ENCODE measurements around the gene MOB3B.

The MOB3B gene

DNA sequence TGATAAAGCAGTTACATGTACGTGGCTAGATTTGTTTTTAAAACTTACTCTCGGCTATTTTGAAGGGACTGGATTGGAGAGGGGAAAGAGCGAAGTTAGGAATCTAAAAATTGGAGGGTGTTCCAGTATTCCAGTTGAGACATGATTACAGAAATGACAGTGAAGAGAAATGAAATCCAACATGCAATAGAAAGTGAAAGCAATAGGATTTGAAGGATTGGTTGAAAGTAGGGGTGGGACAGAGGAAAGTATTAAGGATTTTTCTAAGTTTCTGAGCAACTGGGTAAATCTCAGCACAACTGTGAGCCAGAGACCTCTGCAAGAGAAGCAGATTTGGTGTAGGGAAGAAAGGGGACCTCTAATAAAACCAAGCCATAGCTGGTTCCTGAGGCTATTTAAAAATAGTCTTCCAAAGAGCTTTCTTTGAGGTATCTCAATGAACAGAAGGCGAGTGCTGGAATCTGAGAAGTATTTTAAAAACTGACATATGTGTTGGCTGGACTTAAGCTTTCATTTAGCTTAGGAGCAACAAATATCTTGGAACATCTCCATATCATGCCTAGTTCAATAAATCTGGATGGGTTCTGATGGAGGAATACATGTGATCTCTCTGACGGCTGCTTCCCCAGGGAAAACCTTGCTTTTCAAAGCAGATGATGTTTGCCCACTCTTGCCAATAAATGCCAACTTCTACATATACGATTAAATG, 115.9 kb downstream of the MOB3B start:
- peak overlapping the region; percentile 35 for H3K4me3 ChIP-seq (ENCODE audit: low read length)
- peak; percentile 34 for DNase-seq (ENCODE audit: low read depth)
- TF ChIP-seq, protein P1, sequence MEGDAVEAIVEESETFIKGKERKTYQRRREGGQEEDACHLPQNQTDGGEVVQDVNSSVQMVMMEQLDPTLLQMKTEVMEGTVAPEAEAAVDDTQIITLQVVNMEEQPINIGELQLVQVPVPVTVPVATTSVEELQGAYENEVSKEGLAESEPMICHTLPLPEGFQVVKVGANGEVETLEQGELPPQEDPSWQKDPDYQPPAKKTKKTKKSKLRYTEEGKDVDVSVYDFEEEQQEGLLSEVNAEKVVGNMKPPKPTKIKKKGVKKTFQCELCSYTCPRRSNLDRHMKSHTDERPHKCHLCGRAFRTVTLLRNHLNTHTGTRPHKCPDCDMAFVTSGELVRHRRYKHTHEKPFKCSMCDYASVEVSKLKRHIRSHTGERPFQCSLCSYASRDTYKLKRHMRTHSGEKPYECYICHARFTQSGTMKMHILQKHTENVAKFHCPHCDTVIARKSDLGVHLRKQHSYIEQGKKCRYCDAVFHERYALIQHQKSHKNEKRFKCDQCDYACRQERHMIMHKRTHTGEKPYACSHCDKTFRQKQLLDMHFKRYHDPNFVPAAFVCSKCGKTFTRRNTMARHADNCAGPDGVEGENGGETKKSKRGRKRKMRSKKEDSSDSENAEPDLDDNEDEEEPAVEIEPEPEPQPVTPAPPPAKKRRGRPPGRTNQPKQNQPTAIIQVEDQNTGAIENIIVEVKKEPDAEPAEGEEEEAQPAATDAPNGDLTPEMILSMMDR (conservative IDR thresholded peaks at IDR 0.05; ENCODE audit: low read length), result no peak

DNA sequence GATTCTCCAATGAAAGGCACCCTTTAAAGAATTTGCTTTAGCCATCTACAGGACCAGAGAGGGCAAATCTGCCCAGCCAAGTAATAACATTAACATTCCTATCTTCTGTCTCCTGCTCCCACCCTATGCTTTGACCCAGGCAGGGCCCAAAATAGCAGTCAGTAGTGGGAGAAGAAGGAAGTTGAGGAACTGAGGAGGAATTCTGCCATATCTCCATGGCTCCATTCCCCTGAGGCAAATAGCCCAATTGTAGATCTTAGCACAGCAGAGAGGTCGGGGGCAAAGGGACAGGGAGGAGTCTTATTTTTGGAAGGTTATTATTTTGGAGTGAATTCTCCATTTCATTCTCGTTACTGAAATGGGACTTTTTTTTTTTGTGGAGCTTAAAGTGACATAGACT, 116.7 kb downstream of the MOB3B start:
- TF ChIP-seq, protein P1 (conservative IDR thresholded peaks at IDR 0.05; ENCODE audit: low read length), result no peak
- no peak for DNase-seq (ENCODE audit: low read depth)
- H3K4me3 ChIP-seq (ENCODE audit: low read length), result peak overlapping the region; percentile 35

DNA sequence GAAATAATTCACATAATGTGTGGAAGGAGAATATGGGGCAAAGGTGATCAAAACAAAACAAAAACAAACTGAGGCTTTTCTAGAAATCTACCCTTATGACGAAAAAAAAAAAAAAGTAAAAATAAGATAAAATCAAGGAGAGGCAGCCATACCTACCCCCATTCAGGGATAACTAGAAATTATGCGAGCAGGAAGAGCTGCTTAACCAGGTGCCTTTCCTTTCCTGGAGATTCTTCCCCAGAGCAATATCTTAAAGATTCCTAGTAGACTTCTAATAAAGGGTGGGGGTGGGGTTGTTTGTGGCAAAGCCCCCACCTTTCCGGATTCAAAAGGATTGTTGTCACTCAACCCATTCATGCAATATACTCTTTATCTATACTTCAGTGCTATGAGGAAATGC, 117.5 kb downstream of the MOB3B start:
- DNase-seq (ENCODE audit: low read depth), result no peak
- H3K4me3 ChIP-seq (ENCODE audit: low read length), result no peak overlapping the region
- TF ChIP-seq, protein P1 (conservative IDR thresholded peaks at IDR 0.05; ENCODE audit: low read length), result no peak

DNA sequence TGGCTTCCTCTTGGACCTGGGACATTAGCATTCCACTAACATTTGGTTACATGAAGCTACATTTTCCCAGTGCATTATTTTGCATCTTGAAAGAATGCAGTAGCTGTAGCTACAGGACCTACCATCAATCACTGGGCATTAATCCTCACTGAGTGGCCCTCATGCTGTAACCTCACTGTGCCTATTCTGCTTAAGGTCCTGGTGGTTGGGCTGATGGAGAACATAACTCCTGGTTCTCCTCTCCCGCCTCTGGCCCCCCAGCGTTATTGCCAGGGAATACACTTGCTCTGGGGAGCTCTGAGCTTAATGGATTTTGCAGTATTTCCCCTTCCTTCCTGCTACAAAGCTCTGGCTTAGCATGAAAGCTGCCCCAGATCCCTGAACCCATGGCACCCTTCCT, 121.1 kb downstream of the MOB3B start:
- TF ChIP-seq, protein P1 (conservative IDR thresholded peaks at IDR 0.05; ENCODE audit: low read length), result peak; percentile 18; the same call in 1 of the 2 replicates
- no peak overlapping the region for H3K4me3 ChIP-seq (ENCODE audit: low read length)
- peak; percentile 41 for DNase-seq (ENCODE audit: low read depth)

DNA sequence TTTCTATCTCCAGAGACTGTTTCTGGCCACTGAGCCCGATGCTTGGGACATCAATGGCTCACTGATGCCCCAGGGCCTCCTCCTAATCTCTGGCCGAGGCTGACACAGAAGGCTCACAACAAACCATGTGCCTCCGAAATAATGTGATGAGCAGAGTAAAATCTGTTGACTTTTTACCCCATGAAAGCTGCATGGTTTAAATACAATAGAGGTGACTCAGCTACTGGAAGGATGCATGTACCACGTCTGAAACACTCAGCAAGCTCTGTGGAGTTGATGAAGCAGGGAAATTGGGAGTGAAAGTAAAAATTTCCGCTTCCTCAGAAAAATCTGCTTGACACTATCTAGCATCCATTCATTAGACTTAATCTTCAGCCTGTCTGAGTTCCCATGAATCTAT, 121.6 kb downstream of the MOB3B start:
- no peak overlapping the region for H3K4me3 ChIP-seq (ENCODE audit: low read length)
- DNase-seq (ENCODE audit: low read depth), result peak; percentile 76

DNA sequence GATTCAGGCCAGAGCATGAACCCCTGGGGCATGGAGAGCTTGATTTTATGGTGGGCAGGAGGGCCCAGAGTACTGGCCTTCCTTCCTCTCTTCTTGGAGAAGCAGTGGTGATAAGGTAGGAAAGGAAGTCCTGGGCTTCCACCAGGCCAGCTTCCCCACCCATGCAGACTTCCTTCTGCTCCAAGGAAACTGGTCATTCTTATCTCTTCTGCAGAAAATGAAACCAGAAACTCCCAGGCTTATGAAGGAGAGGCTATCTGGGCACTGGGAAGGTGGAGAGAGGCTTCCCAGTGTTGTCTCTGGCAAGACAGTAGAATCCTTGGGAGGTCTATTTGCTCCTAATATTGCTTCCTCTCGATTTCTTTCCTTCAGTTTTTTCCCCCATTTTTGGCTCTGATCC, 122.1 kb downstream of the MOB3B start:
- TF ChIP-seq, protein P1 (conservative IDR thresholded peaks at IDR 0.05; ENCODE audit: low read length), result no peak
- no peak for DNase-seq (ENCODE audit: low read depth)
- H3K4me3 ChIP-seq (ENCODE audit: low read length), result no peak overlapping the region

More for the DNA sequence above, 121.6 kb downstream of the MOB3B start:
- TF ChIP-seq, protein P1 (conservative IDR thresholded peaks at IDR 0.05; ENCODE audit: low read length), result no peak

DNA sequence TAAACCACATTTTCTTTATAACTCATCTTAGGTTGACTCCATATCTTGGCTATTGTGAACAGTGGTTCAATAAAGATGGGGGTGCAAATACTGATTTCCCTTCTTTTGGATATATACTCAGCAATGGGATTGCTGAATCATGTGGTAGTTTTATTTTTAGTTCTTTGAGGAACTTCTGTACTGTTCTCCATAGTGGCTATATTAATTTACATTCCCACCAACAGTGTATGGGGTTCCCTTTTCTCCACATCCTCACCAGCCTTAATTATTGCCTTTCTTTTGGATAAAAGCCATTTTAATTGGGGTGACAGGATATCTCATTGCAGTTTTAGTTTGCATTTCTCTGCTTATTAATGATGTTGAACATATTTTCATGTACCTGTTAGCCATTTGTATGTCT, 125.0 kb downstream of the MOB3B start:
- H3K4me3 ChIP-seq (ENCODE audit: low read length), result no peak overlapping the region
- DNase-seq (ENCODE audit: low read depth), result no peak

More for the DNA sequence above, 125.0 kb downstream of the MOB3B start:
- TF ChIP-seq, protein P1 (conservative IDR thresholded peaks at IDR 0.05; ENCODE audit: low read length), result no peak

Data from AG10803 (cell line).